ENCODE data around the gene RIMS4.

- TF ChIP-seq CTCF (IDR thresholded peaks at IDR 0.05; ENCODE audit: low read depth, low read length, poor library complexity, severe bottlenecking), result no peak
- TF ChIP-seq EZH2phosphoT487 (IDR thresholded peaks at IDR 0.05; ENCODE audit: borderline replicate concordance, low read length), result no peak
These were observed 48.9 kb downstream of the RIMS4 start for GRCh38 chr20:44761423-44761822.

Measured in DOHH2 (cell line).